ENCODE results near the gene DDX23. TPM values are rescaled to one million over a fixed set of nuclear protein-coding genes. Genes with fewer than 3 reads are reported as not detected.

DDX23 gene
- total and polyA plus RNA-seq, 9 donors = 48.0 to 108 (median 70.5) TPM

DNA sequence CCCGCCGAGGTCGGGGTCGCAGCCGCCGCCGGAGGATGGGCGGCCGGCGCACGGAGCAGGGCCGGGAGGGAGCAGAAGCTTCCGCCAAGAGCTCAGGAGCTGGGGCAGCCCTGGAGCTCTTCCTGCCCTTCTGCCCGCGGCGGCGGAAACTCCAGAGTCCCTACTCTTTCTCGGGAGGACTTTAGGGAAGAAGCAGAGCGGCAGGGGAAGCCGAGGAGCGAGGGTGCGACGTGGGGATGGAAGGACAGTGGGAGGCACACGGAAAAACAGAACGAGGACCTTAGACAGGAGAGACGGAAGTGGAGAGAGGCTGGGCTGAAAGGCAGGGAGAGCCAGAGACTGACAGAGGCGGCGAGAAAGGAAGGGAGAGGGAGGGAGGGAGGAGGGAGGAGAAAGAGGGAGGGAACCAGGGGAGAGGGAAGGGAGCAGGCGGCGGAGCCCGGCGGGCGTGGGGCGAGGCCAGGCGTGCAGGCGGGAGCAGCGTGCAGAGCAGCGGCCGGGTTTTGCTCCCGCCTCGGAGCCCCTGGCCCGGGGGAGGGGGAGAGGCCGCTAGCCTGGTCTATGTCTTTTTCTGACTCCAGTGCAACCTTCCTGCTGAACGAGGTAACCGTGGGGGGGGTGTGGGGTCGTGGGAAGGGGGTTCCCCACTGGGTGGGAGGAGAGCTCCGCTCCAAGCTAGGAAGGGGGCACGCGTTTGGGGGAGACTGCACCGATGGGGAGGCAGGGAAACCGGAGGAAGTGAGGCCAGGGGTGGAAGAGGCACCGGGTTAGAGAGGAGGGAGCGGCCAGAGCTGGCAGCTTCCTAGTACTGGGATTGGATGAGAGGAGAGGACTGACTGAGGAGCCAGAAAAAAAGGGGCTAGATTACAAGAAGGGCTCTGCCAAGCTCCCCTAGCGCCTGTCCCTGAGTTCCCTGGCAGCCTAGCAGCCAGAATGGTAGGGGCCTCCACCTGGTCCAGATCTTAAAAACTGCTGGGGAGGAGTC is 36.5 kb downstream of the DDX23 start:
- Histone ChIP-seq H3K9me3 (no peaks in the 10 kb centered on the region), H3K27me3 (no peaks in the 10 kb centered on the region), H3K4me1 (ENCODE audit: insufficient read depth) (peaks cover 28% of the 10 kb centered on the region), H3K27ac (peak overlapping the region; percentile 90 to 95), H3K36me3 (no peaks in the 10 kb centered on the region), H3K4me3 (peak overlapping the region; percentile 75)
- 0 to 1% (median 1%) methylated on average over 54 of the region's 54 CpGs for WGBS, 3 donors
- peak; percentile 67 for TF ChIP-seq POLR2A (IDR thresholded peaks at IDR 0.05)
- TF ChIP-seq, protein P1, sequence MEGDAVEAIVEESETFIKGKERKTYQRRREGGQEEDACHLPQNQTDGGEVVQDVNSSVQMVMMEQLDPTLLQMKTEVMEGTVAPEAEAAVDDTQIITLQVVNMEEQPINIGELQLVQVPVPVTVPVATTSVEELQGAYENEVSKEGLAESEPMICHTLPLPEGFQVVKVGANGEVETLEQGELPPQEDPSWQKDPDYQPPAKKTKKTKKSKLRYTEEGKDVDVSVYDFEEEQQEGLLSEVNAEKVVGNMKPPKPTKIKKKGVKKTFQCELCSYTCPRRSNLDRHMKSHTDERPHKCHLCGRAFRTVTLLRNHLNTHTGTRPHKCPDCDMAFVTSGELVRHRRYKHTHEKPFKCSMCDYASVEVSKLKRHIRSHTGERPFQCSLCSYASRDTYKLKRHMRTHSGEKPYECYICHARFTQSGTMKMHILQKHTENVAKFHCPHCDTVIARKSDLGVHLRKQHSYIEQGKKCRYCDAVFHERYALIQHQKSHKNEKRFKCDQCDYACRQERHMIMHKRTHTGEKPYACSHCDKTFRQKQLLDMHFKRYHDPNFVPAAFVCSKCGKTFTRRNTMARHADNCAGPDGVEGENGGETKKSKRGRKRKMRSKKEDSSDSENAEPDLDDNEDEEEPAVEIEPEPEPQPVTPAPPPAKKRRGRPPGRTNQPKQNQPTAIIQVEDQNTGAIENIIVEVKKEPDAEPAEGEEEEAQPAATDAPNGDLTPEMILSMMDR (IDR thresholded peaks at IDR 0.05) = no peak
- DNase-seq = peak; percentile 81 to 85 (median 83)
- intact Hi-C loops (cut with DNase I) = no loop called here

DNA sequence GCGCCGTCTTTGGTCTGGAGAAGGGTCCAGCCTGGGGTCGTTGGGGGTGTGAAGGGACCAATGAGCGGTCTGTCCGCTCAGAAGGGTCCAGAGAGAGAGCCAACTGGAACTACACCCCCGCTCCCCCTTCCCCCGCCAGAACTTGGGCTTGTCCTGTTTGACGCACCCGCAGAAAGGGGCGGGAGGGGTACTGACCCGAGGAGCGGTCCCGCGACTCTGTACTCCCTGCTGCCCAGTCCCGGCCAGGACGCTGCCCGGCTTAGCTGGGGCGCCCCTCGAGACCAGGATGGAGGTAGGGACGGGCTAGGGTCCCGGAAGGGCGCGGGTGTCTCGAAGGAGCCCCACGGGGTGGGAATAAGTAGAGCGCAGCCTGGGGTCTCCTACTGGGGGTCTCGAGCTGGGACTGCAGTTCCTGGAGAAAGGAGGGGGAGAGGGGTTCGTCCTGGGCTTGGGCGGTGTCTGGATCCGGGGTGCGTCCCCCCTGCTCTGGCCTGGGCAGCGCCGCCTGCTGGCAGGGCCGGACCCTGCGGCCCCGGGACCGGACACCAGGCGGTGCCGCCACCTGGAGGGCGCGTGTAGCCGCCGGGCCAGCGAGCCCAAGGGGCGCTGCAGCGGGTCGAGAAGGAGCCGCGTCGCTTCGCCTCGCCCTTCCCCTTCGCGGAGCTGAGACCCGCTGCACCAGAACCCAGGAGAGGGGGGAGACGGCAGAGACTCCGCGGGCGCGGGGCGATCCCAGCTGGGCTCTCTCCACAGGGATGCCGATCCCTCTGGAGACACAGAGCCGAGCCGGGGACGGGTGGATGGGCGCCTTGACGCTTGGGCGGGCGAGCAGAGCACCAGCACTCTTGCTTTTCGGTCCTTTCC is 37.5 kb downstream of the DDX23 start:
- DNase-seq = peak; percentile 88 to 94 (median 91)
- whole genome bisulfite sequencing, 3 donors = 0 to 1% (median 1%) methylated on average over 58 to 70 of the region's 70 CpGs
- intact Hi-C loops (cut with DNase I) = no loop called here
- TF ChIP-seq POLR2A (IDR thresholded peaks at IDR 0.05) = peak; percentile 74
- TF ChIP-seq EP300 (IDR thresholded peaks at IDR 0.05) = no peak
- TF ChIP-seq, protein P1 (IDR thresholded peaks at IDR 0.05) = peak; percentile 98 to 100 (median 100)
- H3K36me3 ChIP-seq = no peaks in the 10 kb centered on the region
- peak overlapping the region; percentile 75 for H3K4me3 ChIP-seq
- H3K4me1 ChIP-seq (ENCODE audit: insufficient read depth) = peaks cover 29% of the 10 kb centered on the region
- H3K9me3 ChIP-seq = no peaks in the 10 kb centered on the region
- H3K27ac ChIP-seq = peak overlapping the region; percentile 90 to 95
- H3K27me3 ChIP-seq = no peaks in the 10 kb centered on the region

DNA sequence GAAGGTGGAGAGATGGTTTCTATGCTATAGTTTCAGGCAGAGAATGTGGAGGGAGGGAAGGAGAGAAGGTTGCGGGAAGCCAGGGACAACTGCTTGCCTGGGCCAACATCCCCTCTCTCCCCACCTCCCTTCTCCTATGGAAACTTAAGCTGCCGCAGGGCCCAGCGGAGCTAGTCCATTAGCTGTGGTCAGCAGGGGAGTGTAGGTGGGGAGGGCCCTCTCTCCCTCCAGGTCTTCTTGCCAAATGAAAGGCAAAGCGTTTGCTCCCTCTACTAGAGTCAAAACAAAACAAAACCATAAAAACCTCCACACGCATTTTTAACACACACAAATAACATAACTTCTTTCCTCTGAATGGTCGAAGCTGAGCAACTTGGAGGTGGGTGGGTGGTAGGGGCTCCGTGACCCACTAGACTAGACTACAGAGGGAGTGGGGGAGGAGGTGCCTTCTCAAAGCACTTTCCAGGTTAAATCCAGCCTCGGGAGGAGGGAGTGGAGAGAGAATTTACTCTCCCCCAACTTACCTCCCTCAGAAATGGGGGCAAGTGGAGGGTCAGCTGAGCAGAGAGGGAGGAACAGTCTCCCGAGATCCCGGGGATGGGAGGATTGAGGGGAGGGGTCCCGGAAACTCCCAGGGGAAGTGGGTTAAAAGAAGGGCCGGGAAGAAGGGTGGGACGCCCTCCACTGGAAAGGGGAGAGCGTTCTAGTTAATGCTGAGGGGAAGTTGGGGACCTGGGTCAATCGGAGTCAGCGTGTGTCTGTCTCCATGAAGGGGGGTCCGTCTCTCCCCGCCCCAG is 38.3 kb downstream of the DDX23 start:
- Histone ChIP-seq H3K36me3 (no peaks in the 10 kb centered on the region), H3K27me3 (no peaks in the 10 kb centered on the region), H3K27ac (peak overlapping the region; percentile 90 to 95), H3K4me3 (peak overlapping the region; percentile 75), H3K4me1 (ENCODE audit: insufficient read depth) (peaks cover 29% of the 10 kb centered on the region), H3K9me3 (no peaks in the 10 kb centered on the region)
- 4 to 6% (median 4%) methylated on average over 18 of the region's 18 CpGs for WGBS, 3 donors
- DNase-seq = peak; percentile 67 to 70 (median 69)
- intact Hi-C loops (cut with DNase I) = no loop called here
- TF ChIP-seq POLR2A (IDR thresholded peaks at IDR 0.05) (no peak), EP300 (IDR thresholded peaks at IDR 0.05) (no peak)
- TF ChIP-seq, protein P1 (IDR thresholded peaks at IDR 0.05) = no peak

DNA sequence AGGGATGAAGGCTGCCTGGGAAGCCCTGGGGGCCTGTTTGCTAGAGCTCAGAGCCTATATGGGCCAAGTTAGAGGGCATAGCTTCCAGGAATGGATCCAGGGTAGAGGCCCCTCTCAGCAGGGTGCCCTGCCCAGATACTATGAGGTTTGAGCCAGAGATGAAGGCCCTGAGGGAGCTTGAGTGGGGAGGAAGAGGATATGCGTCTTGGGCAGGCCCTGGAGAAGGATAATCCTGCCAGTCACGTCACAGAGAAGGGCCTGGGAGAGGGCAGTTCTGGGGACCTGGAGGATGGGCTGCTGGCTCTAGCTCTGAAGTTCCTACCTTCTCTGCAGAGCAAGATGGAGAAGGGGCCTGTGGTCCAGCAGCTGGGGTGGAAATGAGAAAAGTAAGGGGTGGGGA is 39.6 kb downstream of the DDX23 start:
- intact Hi-C loops (cut with DNase I) = no loop called here
- Histone ChIP-seq H3K27ac (peak overlapping the region; percentile 90 to 95), H3K36me3 (no peaks in the 10 kb centered on the region), H3K27me3 (no peaks in the 10 kb centered on the region), H3K4me3 (no peak overlapping the region), H3K4me1 (ENCODE audit: insufficient read depth) (peaks cover 26% of the 10 kb centered on the region), H3K9me3 (no peaks in the 10 kb centered on the region)
- DNase-seq = no peak
- WGBS, 3 donors = 24 to 38% (median 33%) methylated on average over 2 of the region's 2 CpGs
- TF ChIP-seq POLR2A (IDR thresholded peaks at IDR 0.05) (no peak), EP300 (IDR thresholded peaks at IDR 0.05) (no peak)
- TF ChIP-seq, protein P1 (IDR thresholded peaks at IDR 0.05) = no peak
